Kasumi-1 (cell line): Measurements from ENCODE around the gene WDR89.
"Not testable (repeated sequence)": the region's sequence is repeated elsewhere in the genome, so short reads cannot be mapped to it uniquely, and the experiment has no call there.

Source experiments
- DNase-seq, 2 experiments: peaks; one replicate each; lab custom pipeline; 2025; lab: John Stamatoyannopoulos, UW

The WDR89 gene

GRCh38 chr14:63654346-63654745, 12.7 kb upstream of the WDR89 start:
- DNase-seq, result no peak

DNA sequence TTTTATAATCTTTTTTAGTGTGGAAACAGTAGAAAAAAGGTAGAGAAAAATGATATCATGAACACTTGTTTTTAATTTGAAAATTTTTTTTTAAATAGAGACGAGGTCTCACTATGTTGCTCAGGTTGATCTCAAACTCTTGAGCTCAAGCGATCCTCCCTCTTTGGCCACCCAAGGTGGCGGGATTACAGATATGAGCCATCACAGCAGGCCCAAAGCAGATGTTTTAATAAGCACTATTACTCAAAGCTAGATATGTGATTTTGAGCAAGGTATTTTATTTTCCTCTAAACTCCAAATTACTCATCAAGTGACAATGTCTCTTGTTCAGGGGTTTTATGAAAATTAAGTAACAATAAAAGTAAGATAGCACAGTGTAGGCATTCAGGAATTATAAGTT, 10.7 kb upstream of the WDR89 start:
- no peak for DNase-seq

GRCh38 chr14:63650256-63650952, 8.7 kb upstream of the WDR89 start:
- no peak for DNase-seq

GRCh38 chr14:63647696-63648410, 6.2 kb upstream of the WDR89 start:
- DNase-seq, result no peak

GRCh38 chr14:63644741-63645140, 3.1 kb upstream of the WDR89 start:
- no peak for DNase-seq

GRCh38 chr14:63642656-63643382, 1.1 kb upstream of the WDR89 start:
- no peak for DNase-seq

DNA sequence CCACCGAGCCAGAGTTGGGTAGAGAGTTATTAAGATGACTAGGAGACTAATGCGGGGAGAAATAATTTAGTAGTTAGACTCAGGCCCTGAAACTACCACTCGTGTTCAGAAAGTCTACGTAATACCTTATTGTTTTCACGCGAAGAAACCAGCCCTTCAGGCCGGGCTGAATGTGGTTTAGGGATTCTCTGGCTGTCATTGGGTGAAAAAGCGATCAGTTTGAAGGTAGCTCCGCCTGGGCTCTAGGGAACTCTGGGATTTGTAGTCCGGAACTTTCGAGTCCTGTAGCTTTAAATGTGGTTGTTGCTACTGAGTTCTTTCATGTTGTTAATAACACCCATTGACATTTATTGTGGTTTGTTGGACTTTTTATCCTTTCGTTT, 549 bp upstream of the WDR89 start:
- DNase-seq, result peak; percentile 96 to 98

GRCh38 chr14:63638493-63638892, 3.2 kb downstream of the WDR89 start:
- no peak for DNase-seq

GRCh38 chr14:63636094-63636635, 5.5 kb downstream of the WDR89 start:
- not testable (repeated sequence) for DNase-seq

DNA sequence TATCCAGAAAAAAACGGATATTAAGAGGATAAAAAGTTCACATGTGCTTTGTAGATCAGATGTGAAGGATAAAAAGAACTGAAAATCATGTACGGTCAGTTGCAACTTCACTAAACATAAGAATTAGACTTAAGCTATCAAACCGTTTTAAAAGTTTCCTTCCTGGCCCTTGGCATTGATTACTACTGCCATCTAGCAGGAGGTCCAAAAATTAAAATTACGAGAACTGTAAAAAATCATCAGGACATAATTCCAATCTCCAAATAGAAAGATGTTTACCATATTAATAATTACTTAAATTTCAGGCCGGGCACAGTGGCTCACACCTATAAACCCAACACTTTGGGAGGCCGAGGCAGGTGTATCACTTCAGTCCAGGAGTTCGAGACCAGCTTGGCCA, 7.9 kb downstream of the WDR89 start:
- no peak for DNase-seq

- DNase-seq, result peak; percentile 54 to 75
Measured at GRCh38 chr14:63632932-63633514, 8.6 kb downstream of the WDR89 start.

DNA sequence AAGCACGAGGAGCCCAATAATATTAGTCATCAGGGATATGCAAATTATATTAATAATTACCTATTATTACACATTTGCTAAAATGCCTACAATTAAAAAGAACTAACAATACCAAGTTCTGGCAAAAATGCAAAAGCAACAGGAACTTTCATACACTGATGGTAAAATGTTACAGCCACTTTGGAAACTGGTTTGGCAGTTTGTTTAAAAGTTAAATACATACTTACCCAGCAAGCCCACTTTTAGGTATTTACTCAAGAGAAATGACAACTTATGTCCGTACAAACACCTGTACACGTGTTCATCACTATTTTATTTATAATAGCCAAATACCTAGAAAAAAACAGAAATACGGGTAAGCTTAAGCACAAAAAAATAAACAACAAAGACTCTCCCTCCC, 17.0 kb downstream of the WDR89 start:
- no peak for DNase-seq

DNA sequence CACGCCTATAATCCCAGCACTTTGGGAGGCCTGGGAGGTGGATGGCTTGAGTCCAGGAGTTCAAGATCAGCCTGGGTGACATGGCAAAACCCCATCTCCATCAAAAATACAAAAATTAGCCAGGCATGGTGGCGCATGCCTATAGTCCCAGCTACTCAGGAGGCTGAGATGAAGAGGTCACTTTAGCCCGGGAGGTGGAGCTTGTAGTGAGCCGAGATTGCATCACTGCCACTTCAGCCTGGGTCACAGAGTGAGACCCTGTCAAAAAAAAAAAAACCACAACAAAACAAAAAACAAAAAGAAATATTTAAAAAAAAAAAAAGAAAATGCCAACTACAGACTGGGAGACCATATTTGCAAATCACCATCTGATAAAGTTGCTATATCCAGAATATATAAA, 17.5 kb downstream of the WDR89 start:
- no peak for DNase-seq

GRCh38 chr14:63621975-63622374, 19.7 kb downstream of the WDR89 start:
- not testable (repeated sequence) for DNase-seq

- no peak for DNase-seq
Measured at GRCh38 chr14:63616015-63616414, 25.7 kb downstream of the WDR89 start.

DNA sequence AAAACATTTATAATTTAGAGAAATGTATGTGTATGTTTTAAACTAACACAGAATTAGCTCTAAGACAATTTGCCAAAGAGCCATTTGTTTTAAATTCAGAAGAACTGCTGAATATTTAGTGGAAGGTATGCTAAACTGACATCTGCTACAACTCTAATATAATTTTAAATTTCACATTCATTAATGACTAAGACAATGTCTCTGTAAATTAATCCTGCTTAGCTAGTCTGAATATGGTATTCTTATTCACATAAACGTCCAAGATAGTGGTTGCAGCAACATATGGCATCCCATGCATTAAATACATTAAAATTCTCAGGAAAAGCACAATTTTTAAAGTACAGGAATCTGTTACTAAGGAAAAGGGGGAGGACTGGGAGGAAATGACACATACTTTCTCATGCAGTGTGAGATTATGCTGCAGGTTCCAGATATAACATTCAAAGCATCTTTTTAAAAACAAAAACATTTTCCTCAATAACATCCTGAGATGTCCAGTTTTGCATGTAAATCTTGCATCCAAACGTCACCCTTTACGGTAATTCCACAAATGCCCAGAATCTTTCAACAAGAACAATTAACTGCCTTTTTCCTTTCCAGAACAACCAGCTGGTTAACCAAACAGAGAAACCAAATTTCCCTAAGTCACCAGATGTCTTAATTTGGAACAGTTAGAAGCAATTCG, 26.9 kb downstream of the WDR89 start:
- no peak for DNase-seq

DNA sequence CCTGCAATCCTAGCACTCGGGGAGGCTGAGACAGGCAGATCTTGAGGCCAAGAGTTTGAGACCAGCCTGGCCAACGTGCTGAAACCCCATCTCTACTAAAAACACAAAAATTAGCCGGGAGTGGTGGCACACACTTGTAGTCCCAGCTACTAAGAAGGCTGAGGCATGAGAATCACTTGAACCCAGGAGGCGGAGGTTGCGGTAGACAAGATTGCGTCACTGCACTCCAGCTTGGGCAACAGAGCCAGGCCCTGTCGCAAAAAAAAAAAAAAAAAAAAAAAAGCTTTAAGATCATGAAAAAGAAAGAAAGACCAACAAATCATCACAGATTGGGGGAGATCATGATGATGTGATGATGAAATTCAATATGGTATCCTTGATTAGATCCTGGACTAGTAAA, 30.6 kb downstream of the WDR89 start:
- DNase-seq, result no peak

DNA sequence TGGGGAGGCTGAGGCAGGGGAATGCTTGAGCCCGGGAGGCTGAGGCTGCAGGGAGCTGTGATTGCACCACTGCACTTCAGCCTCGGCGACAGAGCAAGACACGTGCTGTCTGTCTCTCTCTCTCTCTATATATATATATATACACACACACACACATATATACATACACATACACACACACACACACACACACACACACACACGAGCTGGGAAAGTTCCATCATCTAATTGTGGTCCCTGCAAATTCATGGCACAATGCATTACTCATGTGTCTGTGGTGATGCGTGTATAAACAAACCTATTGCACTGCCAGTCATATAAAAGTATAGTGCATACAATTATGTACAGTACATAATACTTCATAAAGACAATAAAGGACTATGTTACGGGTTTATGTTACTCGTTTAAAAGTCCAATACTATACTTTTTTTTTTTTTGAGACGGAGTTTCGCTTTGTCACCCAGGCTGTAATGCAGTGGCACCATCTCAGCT, 36.6 kb downstream of the WDR89 start:
- DNase-seq, result no peak

- no peak for DNase-seq
Measured at GRCh38 chr14:63604626-63605025, 37.0 kb downstream of the WDR89 start.

- DNase-seq, result no peak
Measured at GRCh38 chr14:63603749-63604277, 37.9 kb downstream of the WDR89 start.

- no peak for DNase-seq
Measured at GRCh38 chr14:63598807-63599206, 42.9 kb downstream of the WDR89 start.
